ENCODE results near the gene DCUN1D5.
"Not testable (repeated sequence)": the region's sequence is repeated elsewhere in the genome, so short reads cannot be mapped to it uniquely, and the experiment has no call there.

DCUN1D5 gene

DNA sequence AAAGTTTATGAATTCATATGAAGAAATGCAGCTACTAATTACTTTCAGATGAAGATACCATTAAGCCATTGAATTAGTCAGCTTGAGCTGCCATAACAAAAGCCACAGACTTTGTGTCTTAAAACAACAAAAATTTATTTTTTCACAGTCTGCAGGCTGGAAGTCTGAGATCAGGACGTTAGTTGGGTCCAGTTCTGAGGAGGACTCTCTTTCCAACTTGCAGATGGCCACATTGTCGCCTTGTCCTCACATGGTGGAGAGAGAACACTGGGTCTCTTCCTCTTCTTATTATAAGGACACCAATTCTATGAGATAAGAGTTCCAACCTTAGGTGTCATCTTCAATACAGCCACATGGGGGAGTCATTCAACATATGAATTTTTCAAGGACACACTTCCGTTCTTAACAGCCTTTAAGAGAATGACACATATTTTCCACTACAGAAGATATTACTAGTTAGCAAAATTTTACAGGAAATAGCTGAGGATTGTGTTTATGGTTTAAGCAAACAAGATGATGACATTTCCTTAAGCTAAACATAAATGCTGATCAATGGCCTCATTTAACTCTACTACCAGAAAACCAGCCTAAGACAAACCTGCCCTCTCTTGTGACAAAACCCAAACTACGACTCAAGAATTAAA lies 56.0 kb downstream of the DCUN1D5 start:
- DNase-seq (ENCODE audit: low read depth, low spot score): peak; percentile 67
- CTCF ChIA-PET: interaction anchor here (0.6 to 2.4 kb wide), 26 partner anchors 9 to 234 kb away, joined by 3 to 19 read pairs (median 4); partner anchors contain the start of gene DYNC2H1
- H3K4me3 ChIP-seq (ENCODE audit: low read depth, low read length): no peak overlapping the region
- TF ChIP-seq, protein P1, sequence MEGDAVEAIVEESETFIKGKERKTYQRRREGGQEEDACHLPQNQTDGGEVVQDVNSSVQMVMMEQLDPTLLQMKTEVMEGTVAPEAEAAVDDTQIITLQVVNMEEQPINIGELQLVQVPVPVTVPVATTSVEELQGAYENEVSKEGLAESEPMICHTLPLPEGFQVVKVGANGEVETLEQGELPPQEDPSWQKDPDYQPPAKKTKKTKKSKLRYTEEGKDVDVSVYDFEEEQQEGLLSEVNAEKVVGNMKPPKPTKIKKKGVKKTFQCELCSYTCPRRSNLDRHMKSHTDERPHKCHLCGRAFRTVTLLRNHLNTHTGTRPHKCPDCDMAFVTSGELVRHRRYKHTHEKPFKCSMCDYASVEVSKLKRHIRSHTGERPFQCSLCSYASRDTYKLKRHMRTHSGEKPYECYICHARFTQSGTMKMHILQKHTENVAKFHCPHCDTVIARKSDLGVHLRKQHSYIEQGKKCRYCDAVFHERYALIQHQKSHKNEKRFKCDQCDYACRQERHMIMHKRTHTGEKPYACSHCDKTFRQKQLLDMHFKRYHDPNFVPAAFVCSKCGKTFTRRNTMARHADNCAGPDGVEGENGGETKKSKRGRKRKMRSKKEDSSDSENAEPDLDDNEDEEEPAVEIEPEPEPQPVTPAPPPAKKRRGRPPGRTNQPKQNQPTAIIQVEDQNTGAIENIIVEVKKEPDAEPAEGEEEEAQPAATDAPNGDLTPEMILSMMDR (IDR thresholded peaks at IDR 0.05; ENCODE audit: insufficient read depth, low read length, missing control alignments): peak; percentile 49
- POLR2A ChIA-PET: no interaction called here

DNA sequence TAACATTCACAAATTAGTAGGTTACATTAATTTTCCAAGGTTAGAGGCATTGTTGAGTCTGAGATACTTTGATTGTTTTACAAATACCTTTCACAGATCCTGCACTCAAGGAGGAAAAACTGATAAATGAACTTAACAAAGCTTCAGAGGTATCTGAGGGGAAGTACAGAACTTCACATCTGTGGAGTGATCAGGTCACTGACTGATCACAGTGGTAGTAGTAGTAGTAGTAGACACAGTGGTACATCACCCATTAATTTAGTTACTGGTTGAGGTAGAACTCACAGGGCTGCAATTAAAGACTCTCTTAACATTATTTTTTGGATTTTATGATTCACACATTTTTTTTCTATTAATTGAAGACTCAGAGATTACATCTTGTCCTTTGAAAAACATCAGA lies 56.7 kb downstream of the DCUN1D5 start:
- ChIA-PET CTCF (interaction anchor here (0.9 to 2.4 kb wide), 12 partner anchors 8 to 204 kb away, joined by 3 to 19 read pairs (median 6); no protein-coding TSS in a partner anchor), POLR2A (no interaction called here)
- H3K4me3 ChIP-seq (ENCODE audit: low read depth, low read length): no peak overlapping the region
- TF ChIP-seq, protein P1 (IDR thresholded peaks at IDR 0.05; ENCODE audit: insufficient read depth, low read length, missing control alignments): no peak
- DNase-seq (ENCODE audit: low read depth, low spot score): no peak

DNA sequence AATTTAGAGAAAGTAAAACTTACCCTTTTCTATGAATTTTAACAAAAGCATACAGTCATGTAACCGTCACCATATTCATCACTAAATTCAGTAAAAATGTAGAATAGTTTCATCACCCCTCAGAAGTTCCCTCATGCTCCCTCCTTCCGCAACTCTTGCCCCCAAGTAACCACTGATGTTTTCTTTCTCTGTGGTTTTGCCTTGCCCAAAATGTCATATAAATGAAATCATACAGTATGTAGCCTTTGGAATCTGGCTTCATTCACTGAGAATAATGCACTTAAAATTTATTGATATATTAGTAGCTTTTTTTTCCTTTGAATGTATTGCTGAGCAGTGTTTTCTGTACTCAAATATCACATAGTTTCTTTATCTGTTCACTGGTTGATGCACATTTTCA lies 60.1 kb downstream of the DCUN1D5 start:
- H3K4me3 ChIP-seq (ENCODE audit: low read depth, low read length): no peak overlapping the region
- DNase-seq (ENCODE audit: low read depth, low spot score): peak; percentile 55
- TF ChIP-seq, protein P1 (IDR thresholded peaks at IDR 0.05; ENCODE audit: insufficient read depth, low read length, missing control alignments): no peak
- CTCF ChIA-PET: interaction anchor here (1.5 kb wide), 1 partner anchor 117 kb away, joined by 4 read pairs; no protein-coding TSS in a partner anchor
- POLR2A ChIA-PET: no interaction called here

DNA sequence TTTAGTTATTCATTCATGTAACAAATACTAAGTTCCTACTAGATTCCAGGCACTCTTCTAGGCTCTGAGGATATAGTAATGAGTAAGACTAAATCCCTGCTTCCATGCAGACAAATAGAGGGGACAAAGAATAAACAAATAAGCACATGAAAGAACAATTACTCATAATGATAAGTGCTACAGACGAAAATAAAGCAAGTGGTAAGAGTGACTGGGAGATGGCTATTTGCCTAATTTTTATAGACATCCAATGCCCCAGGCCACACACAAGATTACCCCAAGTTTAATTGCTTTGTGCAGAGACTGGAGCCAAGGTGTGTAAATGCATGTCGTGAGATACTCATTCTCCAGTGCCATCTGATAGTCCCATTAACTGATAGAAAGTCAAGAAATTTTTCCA lies 62.6 kb downstream of the DCUN1D5 start:
- TF ChIP-seq, protein P1 (IDR thresholded peaks at IDR 0.05; ENCODE audit: insufficient read depth, low read length, missing control alignments): no peak
- no peak for DNase-seq (ENCODE audit: low read depth, low spot score)
- ChIA-PET POLR2A (interaction anchor here (0.9 kb wide), 1 partner anchor 242 kb away, joined by 3 read pairs; no protein-coding TSS in a partner anchor), CTCF (interaction anchor here (1.5 to 1.9 kb wide), 2 partner anchors 26 to 88 kb away, joined by 3 to 10 read pairs; no protein-coding TSS in a partner anchor)
- H3K4me3 ChIP-seq (ENCODE audit: low read depth, low read length): no peak overlapping the region

DNA sequence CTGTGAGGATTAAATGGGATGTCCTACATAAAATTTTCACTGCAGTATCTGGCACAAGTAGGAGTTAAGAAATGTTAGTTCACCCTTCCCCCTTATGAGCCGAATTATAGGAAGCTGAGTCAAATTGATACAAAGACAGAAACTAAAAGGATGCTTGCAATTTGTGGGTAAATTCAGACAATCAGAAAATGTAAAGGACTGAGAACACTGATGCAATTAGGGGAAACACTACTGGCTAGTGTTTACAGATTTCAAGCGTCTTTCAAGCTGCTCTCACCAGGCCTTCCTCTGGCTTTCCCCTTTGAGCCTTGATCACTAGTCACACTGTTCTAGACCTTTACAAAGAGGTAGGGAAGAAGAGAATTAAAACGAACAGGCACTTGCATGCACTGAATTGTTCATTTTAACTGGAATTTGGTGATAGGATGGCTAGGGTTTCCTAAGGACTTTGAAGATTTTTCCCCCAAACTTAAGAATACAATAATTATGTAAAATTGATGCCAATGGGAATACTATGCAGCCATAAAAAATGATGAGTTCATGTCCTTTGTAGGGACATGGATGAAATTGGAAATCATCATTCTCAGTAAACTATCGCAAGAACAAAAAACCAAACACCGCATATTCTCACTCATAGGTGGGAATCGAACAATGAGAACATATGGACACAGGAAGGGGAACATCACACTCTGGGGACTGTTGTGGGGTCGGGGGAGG lies 63.5 kb downstream of the DCUN1D5 start:
- POLR2A ChIA-PET: interaction anchor here (0.9 kb wide), 1 partner anchor 241 kb away, joined by 3 read pairs; no protein-coding TSS in a partner anchor
- DNase-seq (ENCODE audit: low read depth, low spot score); H3K4me3 ChIP-seq (ENCODE audit: low read depth, low read length): not testable (repeated sequence)
- CTCF ChIA-PET: interaction anchor here (1.5 to 2.0 kb wide), 4 partner anchors 7 to 87 kb away, joined by 3 to 19 read pairs (median 7); no protein-coding TSS in a partner anchor

DNA sequence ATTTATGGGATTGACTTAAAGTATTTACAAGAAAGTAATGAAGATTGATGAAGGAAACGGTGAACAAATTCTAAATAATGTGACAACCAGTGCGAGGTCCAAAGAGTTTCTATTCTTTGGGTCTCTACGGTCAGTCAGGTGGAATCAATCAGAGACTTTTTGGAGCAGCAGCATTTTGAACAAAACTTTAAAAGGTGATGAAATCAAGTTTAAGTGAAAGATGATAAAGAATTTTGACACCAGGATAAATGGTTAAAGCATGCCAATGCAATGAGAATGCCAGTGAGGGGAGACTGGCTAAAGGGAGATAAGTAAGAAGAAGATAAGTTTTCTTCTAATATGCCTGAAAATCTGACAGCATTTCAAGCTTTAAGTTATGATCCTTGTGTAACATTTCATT lies 67.9 kb downstream of the DCUN1D5 start:
- TF ChIP-seq, protein P1 (IDR thresholded peaks at IDR 0.05; ENCODE audit: insufficient read depth, low read length, missing control alignments): no peak
- DNase-seq (ENCODE audit: low read depth, low spot score): no peak
- ChIA-PET CTCF (interaction anchor here (1.3 to 1.4 kb wide), 2 partner anchors 12 to 109 kb away, joined by 3 to 4 read pairs; no protein-coding TSS in a partner anchor), POLR2A (interaction anchor here (0.7 kb wide), 1 partner anchor 16 kb away, joined by 3 read pairs; no protein-coding TSS in a partner anchor)
- no peak overlapping the region for H3K4me3 ChIP-seq (ENCODE audit: low read depth, low read length)
